K562 (cell line): ENCODE data around the gene IMMP1L. TPM values are rescaled to one million over a fixed set of nuclear protein-coding genes. Genes with fewer than 3 reads are reported as not detected.
A peak's percentile ranks its signal among the peaks of the same experiment; 100 is the strongest.

Source experiments
- ATAC-seq: fragments of 200-7000 bp; cut with Tn5 transposase; 3 replicates; pipeline ENCODE4 v1.9.1; 2020; ENCODE audit warnings: moderate library complexity
- BruUV-seq: library from RNA; stranded (reverse); fragments of 400-500 nt; replicated peaks from 2 replicates; lab custom pipeline; 2021; lab: Mats Ljungman, UMichigan
- CTCF ChIA-PET: fragments of 300-600 bp; formaldehyde crosslinking; extraction: SDS; loops from one replicate; lab custom pipeline; 2021; ENCODE audit warnings: low intra/inter-chr PET ratio; lab: Yijun Ruan, JAX
- POLR2A ChIA-PET: fragments of 300-600, 350-650 bp; sonication (Branson Sonifier 250); formaldehyde crosslinking; extraction: SDS; loops from one replicate; lab custom pipeline; 2021; ENCODE audit warnings: antibody characterized with exemption, inconsistent platforms; lab: Yijun Ruan, JAX
- DNase-seq, 4 experiments: peaks; one replicate each; pipeline versions ENCODE4 v3.0.0 to v3.0.0-alpha.2; 2011 to 2018; ENCODE audit warnings: low spot score in 3 of 4, mixed read lengths in 3 of 4; ENCODE audit errors: extremely low read depth in 1 of 4
- FAIRE-seq: peaks from 2 replicates; lab custom pipeline; 2011; peaks lifted over from hg19 to GRCh38; lab: Jason Lieb, UNC
- H2AFZ ChIP-seq: 2 replicates; pipeline ENCODE4 v1.6.0; 2011; ENCODE audit warnings: low read depth, low read length, control low read depth, inconsistent platforms
- H3K27ac ChIP-seq: fragments of 200-600 bp; 3 replicates; pipeline ENCODE4 v1.8.0; 2011; ENCODE audit warnings: low read depth, mild to moderate bottlenecking, control low read depth, inconsistent platforms, low read length, moderate library complexity, mixed read lengths; ENCODE audit errors: extremely low read depth
- H3K27me3 ChIP-seq, 2 experiments: fragments of 300-600 bp in 1 of 2; 2 replicates in 1 of 2; 3 replicates in 1 of 2; pipeline versions ENCODE4 v1.6.0 to v1.8.0; 2011; ENCODE audit warnings: inconsistent platforms in 2 of 2, low read length in 2 of 2, mild to moderate bottlenecking in 1 of 2, mixed read lengths in 1 of 2, moderate library complexity in 1 of 2; ENCODE audit not compliant: control insufficient read depth in 2 of 2, insufficient read depth in 2 of 2
- H3K36me3 ChIP-seq: fragments of 300-600 bp; 3 replicates; pipeline ENCODE4 v1.8.0; 2011; ENCODE audit warnings: mild to moderate bottlenecking, low read length, inconsistent platforms; ENCODE audit not compliant: control insufficient read depth, insufficient read depth
- H3K4me1 ChIP-seq, 2 experiments: fragments of 200-600 bp in 1 of 2; replicated peaks in 1 of 2; 2 replicates in 1 of 2; 3 replicates in 1 of 2; pipeline versions ENCODE4 v1.5.1 to v1.8.0; 2011; ENCODE audit warnings: inconsistent platforms in 2 of 2, low read length in 2 of 2, mild to moderate bottlenecking in 1 of 2, mixed read lengths in 1 of 2, moderate library complexity in 1 of 2; ENCODE audit not compliant: control insufficient read depth in 2 of 2, insufficient read depth in 2 of 2
- H3K4me2 ChIP-seq: 2 replicates; pipeline ENCODE4 v1.6.1; 2011; ENCODE audit warnings: low read length, control low read depth, inconsistent platforms, mixed read lengths; ENCODE audit not compliant: insufficient read depth
- H3K4me3 ChIP-seq: fragments of 200-600 bp; sonication (generic), shearing (Covaris generic); 2 replicates; pipeline ENCODE4 v1.5.1; 2016; ENCODE audit warnings: control low read depth, inconsistent platforms
- H3K79me2 ChIP-seq: fragments of 200-600 bp; 3 replicates; pipeline ENCODE4 v1.8.0; 2011; ENCODE audit warnings: low read length, inconsistent platforms; ENCODE audit not compliant: control insufficient read depth, insufficient read depth
- H3K9ac ChIP-seq, 2 experiments: 2 replicates each; pipeline versions ENCODE4 v1.6.0 to v1.6.1; 2011; ENCODE audit warnings: low read depth in 2 of 2, low read length in 2 of 2, control low read depth in 1 of 2, inconsistent platforms in 1 of 2, mild to moderate bottlenecking in 1 of 2, mixed read lengths in 1 of 2; ENCODE audit not compliant: insufficient read depth in 1 of 2
- H3K9me1 ChIP-seq: one replicate; pipeline ENCODE4 v1.6.0; 2011; ENCODE audit warnings: inconsistent platforms, mild to moderate bottlenecking, low read length, moderate library complexity; ENCODE audit not compliant: control insufficient read depth, insufficient read depth
- H3K9me3 ChIP-seq: replicated peaks from 2 replicates; pipeline ENCODE4 v1.5.1; 2011; ENCODE audit warnings: low read depth, low read length, inconsistent platforms; ENCODE audit not compliant: control insufficient read depth, insufficient read depth
- H4K20me1 ChIP-seq: replicated peaks from 2 replicates; pipeline ENCODE4 v1.6.1; 2011; ENCODE audit warnings: low read length, inconsistent platforms, mixed read lengths; ENCODE audit not compliant: control insufficient read depth, insufficient read depth
- CBX1 ChIP-seq: sonication (generic); IDR thresholded peaks from 2 replicates; pipeline ENCODE4 v1.6.1; 2016; ENCODE audit warnings: antibody characterized with exemption, low read depth, mild to moderate bottlenecking
- CSDE1 ChIP-seq, 2 experiments: fragments of 450-650 bp; IDR thresholded peaks; 2 replicates each; pipeline ENCODE4 v1.6.1; 2016; ENCODE audit warnings: mild to moderate bottlenecking in 1 of 2
- ELK3 ChIP-seq: fragments of 450-650 bp; formaldehyde crosslinking; IDR thresholded peaks from 2 replicates; pipeline ENCODE4 v1.4.0; 2020; ENCODE audit warnings: mild to moderate bottlenecking
- ILK ChIP-seq: fragments of 450-650 bp; IDR thresholded peaks from 2 replicates; pipeline ENCODE4 v1.6.1; 2016; ENCODE audit warnings: missing genetic modification characterization, low read depth, mild to moderate bottlenecking, missing compliant biosample characterization, moderate library complexity, borderline replicate concordance
- JUNB ChIP-seq: fragments of 450-650 bp; formaldehyde crosslinking; conservative IDR thresholded peaks from 2 replicates; pipeline ENCODE4 v1.4.0; 2020; ENCODE audit warnings: mild to moderate bottlenecking
- KLF16 ChIP-seq: IDR thresholded peaks from 2 replicates; pipeline ENCODE4 v1.6.1; 2016; ENCODE audit warnings: antibody characterized with exemption
- MAZ ChIP-seq, 2 experiments: fragments of 450-650 bp in 1 of 2; sonication (generic) in 1 of 2; formaldehyde crosslinking; IDR thresholded peaks in 1 of 2; conservative IDR thresholded peaks in 1 of 2; 2 replicates each; pipeline versions ENCODE4 v1.4.0 to v1.5.0; 2020; ENCODE audit warnings: mild to moderate bottlenecking in 1 of 2, missing genetic modification reagents in 1 of 2
- MTA1 ChIP-seq: fragments of 450-650 bp; IDR thresholded peaks from 2 replicates; pipeline ENCODE4 v1.6.1; 2017; ENCODE audit warnings: borderline replicate concordance
- NFE2 ChIP-seq: IDR thresholded peaks from 2 replicates; pipeline ENCODE4 v1.6.1; 2014; ENCODE audit warnings: antibody characterized with exemption, low read depth
- PHB ChIP-seq: fragments of 250-450 bp; sonication (Bioruptor Pico); IDR thresholded peaks from 2 replicates; pipeline ENCODE4 v1.5.0; 2021
- PRPF4 ChIP-seq: fragments of 200-400 bp; formaldehyde crosslinking; IDR thresholded peaks from one replicate; pipeline ENCODE4 v1.6.1; 2017; ENCODE audit warnings: low read length, low read depth, mild to moderate bottlenecking; ENCODE audit not compliant: insufficient read depth, poor library complexity, severe bottlenecking
- PURB ChIP-seq: sonication (generic); formaldehyde crosslinking; IDR thresholded peaks from 2 replicates; pipeline ENCODE4 v1.9.0; 2021; ENCODE audit warnings: low read depth, mild to moderate bottlenecking, missing genetic modification reagents
- RFX7 ChIP-seq: fragments of 250-450 bp; sonication (Bioruptor Pico); IDR thresholded peaks from 2 replicates; pipeline ENCODE4 v1.5.1; 2021; ENCODE audit warnings: mild to moderate bottlenecking
- SMAD1 ChIP-seq: fragments of 150-350 bp; IDR thresholded peaks from 2 replicates; pipeline ENCODE4 v1.6.1; 2014; ENCODE audit warnings: low read length, low read depth; ENCODE audit not compliant: partially characterized antibody
- SNRNP70 ChIP-seq: fragments of 200-400 bp; formaldehyde crosslinking; optimal IDR thresholded peaks from 2 replicates; pipeline ENCODE3; 2017; ENCODE audit warnings: low read depth, low read length
- SP1 ChIP-seq: sonication (generic); formaldehyde crosslinking; IDR thresholded peaks from 2 replicates; pipeline ENCODE4 v1.8.1; 2022; ENCODE audit warnings: mild to moderate bottlenecking, missing genetic modification reagents
- TCF3 ChIP-seq: sonication (generic); formaldehyde crosslinking; IDR thresholded peaks from 2 replicates; pipeline ENCODE4 v1.4.0; 2020; ENCODE audit warnings: mild to moderate bottlenecking, missing genetic modification reagents
- TCF7L2 ChIP-seq: fragments of 150-350 bp; IDR thresholded peaks from 2 replicates; pipeline ENCODE4 v1.6.1; 2016; ENCODE audit warnings: low read depth, mild to moderate bottlenecking, low read length, moderate library complexity
- U2AF1 ChIP-seq: fragments of 200-400 bp; formaldehyde crosslinking; optimal IDR thresholded peaks from 2 replicates; pipeline ENCODE3; 2017; ENCODE audit warnings: mild to moderate bottlenecking, low read depth, low read length, moderate library complexity
- ZFP91 ChIP-seq: sonication (generic); formaldehyde crosslinking; IDR thresholded peaks from 2 replicates; pipeline ENCODE4 v1.8.0; 2022; ENCODE audit warnings: mild to moderate bottlenecking, missing genetic modification reagents
- ZNF197 ChIP-seq: fragments of 200-800 bp; sonication (Bioruptor generic); IDR thresholded peaks from 2 replicates; pipeline ENCODE4 v1.6.1; 2016; ENCODE audit warnings: low read depth, missing genetic modification characterization, missing compliant biosample characterization
- ZNF263 ChIP-seq: sonication (generic); formaldehyde crosslinking; IDR thresholded peaks from 2 replicates; pipeline ENCODE4 v1.8.0; 2022; ENCODE audit warnings: mild to moderate bottlenecking, missing genetic modification reagents, borderline replicate concordance
- WGBS: fragments of 100-300 bp; shearing (Covaris generic); methylation state at CpG from one replicate; pipeline ENCODE4 v1.1.6; 2016; ENCODE audit warnings: low coverage, mixed read lengths; ENCODE audit not compliant: insufficient coverage; ENCODE audit errors: missing lambda C conversion rate; 5-methylcytosine and 5-hydroxymethylcytosine counted together
- in situ Hi-C: fragments of 300-500 bp; cut with MboI; formaldehyde crosslinking; loops from 4 replicates; pipeline ENCODE4 v1.15.0; 2018; ENCODE audit warnings: inconsistent platforms, mixed read lengths
- intact Hi-C: fragments of 100-400 bp; cut with micrococcal nuclease; formaldehyde crosslinking; loops from 2 replicates; pipeline ENCODE4 v1.14.2; 2022
- polyA plus RNA-seq, 8 experiments: library from polyadenylated mRNA; depleted of rRNA in 4 of 8; stranded (reverse) in 5 of 8; unstranded in 3 of 8; fragments of >200 nt; fragmentation: Nextera tagmentation in 2 of 8; fragmentation: Illumina TruSeq in 1 of 8; extraction: Ambion mirVana in 2 of 8; extraction: Trizol in 1 of 8; gene quantifications; 2 replicates each; pipeline versions ENCODE4 v1.2.1 to v1.2.3, GENCODE V29; 2011 to 2014; ENCODE audit warnings: inconsistent platforms in 1 of 8, missing spikeins in 1 of 8
- total RNA-seq, 7 experiments: library from RNA; depleted of rRNA in 6 of 7; stranded (reverse); fragments of >200 nt in 6 of 7; fragmentation: Illumina TruSeq in 2 of 7; extraction: Trizol in 2 of 7; gene quantifications; 2 replicates each; pipeline versions ENCODE4 v1.2.1 to v1.2.3, GENCODE V29; 2011 to 2021; ENCODE audit warnings: low replicate concordance in 1 of 7

IMMP1L gene
- total and polyA plus RNA-seq, 9 of the 15 experiments (the other 6 are each of a cell fraction or from before 2014, with no cell fraction given), result 56.0 to 245 (median 169) TPM

- TF ChIP-seq ZNF263 (CRISPR knock-in tag) (no peak), MAZ (CRISPR knock-in tag; conservative IDR thresholded peaks at IDR 0.05 in 1 of 2, IDR thresholded peaks at IDR 0.05 in 1 of 2) (no peak), CSDE1 (IDR thresholded peaks at IDR 0.05) (no peak), PURB (CRISPR knock-in tag) (no peak), ELK3 (CRISPR knock-in tag) (no peak), JUNB (CRISPR knock-in tag) (no peak), CBX1 (no peak), PHB (CRISPR knock-in tag) (no peak), ILK (tag) (no peak)
These were observed 89.8 kb downstream of the IMMP1L start (continued) for GRCh38 chr11:31419669-31420068.

- Histone ChIP-seq H3K4me1 (peaks cover 0 to 15% of the 10 kb centered on the region in 2 experiments; a peak in 3 of 5 replicates), H4K20me1 (no peaks in the 10 kb centered on the region), H2AFZ (no peak overlapping the region), H3K4me2 (no peak overlapping the region), H3K79me2 (no peaks in the 10 kb centered on the region), H3K9me1 (no peaks in the 10 kb centered on the region), H3K9ac (no peak overlapping the region), H3K9me3 (no peaks in the 10 kb centered on the region), H3K27me3 (no peaks in the 10 kb centered on the region; a peak in 1 of 5 replicates), H3K4me3 (no peak overlapping the region), H3K27ac (peak overlapping the region; percentile 25; the same call in 1 of the 3 replicates), H3K36me3 (0 out of 3 replicates have a peak, but pooled peaks cover 4% of the 10 kb centered on the region)
- 0% methylated on average over 3 of the region's 3 CpGs for WGBS
- DNase-seq (peak in 2 of 4 experiments; percentile 25 to 57), FAIRE-seq (peak; percentile 51), ATAC-seq (peak; percentile 69)
- in situ Hi-C loops, result no loop called here
- POLR2A ChIA-PET, result no interaction called here
- intact Hi-C loops, result loop anchor here (5.0 kb wide), 1 partner anchor 52 kb away; the partner anchor contains the start of genes DCDC1 and DNAJC24
- CTCF ChIA-PET, result no interaction called here
- no TSS peak for BruUV-seq
- TF ChIP-seq SMAD1 (no peak), KLF16 (0 out of 2 replicates have a peak, but pooled peaks have one; percentile 9), ZFP91 (CRISPR knock-in tag) (no peak), SP1 (CRISPR knock-in tag) (no peak), TCF3 (CRISPR knock-in tag) (peak; percentile 37; the same call in 1 of the 2 replicates), PRPF4 (no peak), NFE2 (peak; percentile 25; the same call in 1 of the 2 replicates), TCF7L2 (no peak), U2AF1 (no peak), ZNF197 (CRISPR knock-in tag) (no peak), SNRNP70 (no peak), RFX7 (no peak), MTA1 (no peak)
These were observed 90.3 kb downstream of the IMMP1L start for GRCh38 chr11:31419138-31419537.
